Measurements from ENCODE around the gene KIAA1958. TPM values are rescaled to one million over a fixed set of nuclear protein-coding genes. Genes with fewer than 3 reads are reported as not detected.

Gene KIAA1958
- total and polyA plus RNA-seq, 2 donors (not counting 1 experiment from before 2014, with no cell fraction given) = 2.4 to 15.3 TPM

DNA sequence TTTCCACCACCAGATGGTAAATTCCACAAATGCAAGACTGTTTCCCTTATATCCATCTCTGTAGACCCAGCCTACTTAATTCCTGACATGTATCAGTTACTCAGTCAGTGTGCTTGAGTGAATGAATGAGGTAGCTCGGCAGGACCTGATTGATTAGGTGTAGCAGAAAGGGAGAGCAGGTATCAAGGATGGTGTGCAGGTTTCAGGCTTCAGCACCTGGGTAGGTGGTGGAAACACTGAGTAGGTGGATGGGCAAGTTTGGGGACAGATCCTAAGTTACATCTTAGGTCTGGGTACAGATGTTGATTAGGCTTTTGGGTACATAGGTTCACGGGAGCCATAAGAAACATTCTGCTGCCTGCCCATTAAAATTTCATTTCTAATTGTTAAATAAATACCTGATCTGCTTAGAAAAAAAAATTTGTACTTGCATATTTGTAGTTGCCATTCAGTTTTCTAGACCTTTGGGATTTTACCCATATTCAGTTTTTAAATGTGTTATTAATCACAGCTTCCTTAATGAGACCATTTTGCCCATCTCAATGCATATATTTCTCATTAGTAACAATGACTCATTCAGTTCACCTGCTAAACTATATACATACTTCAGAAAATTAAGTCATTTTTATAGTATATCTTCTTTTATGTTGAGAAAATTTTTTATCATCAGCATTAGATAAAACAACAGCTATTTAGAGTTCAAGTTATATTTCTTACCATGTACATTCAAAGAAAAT lies 119.5 kb downstream of the KIAA1958 start:
- CTCF ChIA-PET = no interaction called here
- H3K27me3 Mint-ChIP-seq = no peaks in the 10 kb centered on the region
- Histone ChIP-seq H3K4me2 (replicated peaks; ENCODE audit: low read depth, low read length, poor library complexity, severe bottlenecking) (no peak overlapping the region), H3K9ac (ENCODE audit: low read length) (no peak overlapping the region), H3K4me1 (ENCODE audit: control insufficient read depth in 2 of 2, insufficient read depth in 2 of 2, low read length in 2 of 2) (no peaks in the 10 kb centered on the region), H3K36me3 (replicated peaks in 1 of 2; ENCODE audit: control extremely low read depth in 1 of 2, control insufficient read depth in 1 of 2, extremely low read depth in 1 of 2, insufficient read depth in 2 of 2, low read length in 1 of 2) (no peaks in the 10 kb centered on the region), H2AFZ (ENCODE audit: insufficient read depth, low read depth, low read length, poor library complexity, severe bottlenecking) (no peak overlapping the region), H3K9me3 (ENCODE audit: control extremely low read depth in 1 of 3, control insufficient read depth in 2 of 3, insufficient read depth in 1 of 3, low read length in 2 of 3) (no peaks in the 10 kb centered on the region), H3K4me3 (ENCODE audit: control extremely low read depth in 1 of 5, extremely low read depth in 1 of 5, insufficient read depth in 1 of 5, low read depth in 2 of 5, low read length in 4 of 5) (no peak overlapping the region), H3K27ac (ENCODE audit: low read length in 2 of 2) (no peak overlapping the region), H3K27me3 (replicated peaks in 1 of 4; ENCODE audit: control extremely low read depth in 1 of 4, control insufficient read depth in 3 of 4, insufficient read depth in 4 of 4, low read length in 3 of 4) (no peaks in the 10 kb centered on the region), H3K79me2 (ENCODE audit: control insufficient read depth, insufficient read depth, low read length) (no peaks in the 10 kb centered on the region), H4K20me1 (ENCODE audit: control insufficient read depth, insufficient read depth, low read length, poor library complexity, severe bottlenecking) (no peaks in the 10 kb centered on the region)
- POLR2A ChIA-PET = no interaction called here
- no peaks in the 10 kb centered on the region for H3K9me3 Mint-ChIP-seq (ENCODE audit: insufficient read depth)
- H3K4me1 Mint-ChIP-seq = no peaks in the 10 kb centered on the region
- TF ChIP-seq, protein P1, sequence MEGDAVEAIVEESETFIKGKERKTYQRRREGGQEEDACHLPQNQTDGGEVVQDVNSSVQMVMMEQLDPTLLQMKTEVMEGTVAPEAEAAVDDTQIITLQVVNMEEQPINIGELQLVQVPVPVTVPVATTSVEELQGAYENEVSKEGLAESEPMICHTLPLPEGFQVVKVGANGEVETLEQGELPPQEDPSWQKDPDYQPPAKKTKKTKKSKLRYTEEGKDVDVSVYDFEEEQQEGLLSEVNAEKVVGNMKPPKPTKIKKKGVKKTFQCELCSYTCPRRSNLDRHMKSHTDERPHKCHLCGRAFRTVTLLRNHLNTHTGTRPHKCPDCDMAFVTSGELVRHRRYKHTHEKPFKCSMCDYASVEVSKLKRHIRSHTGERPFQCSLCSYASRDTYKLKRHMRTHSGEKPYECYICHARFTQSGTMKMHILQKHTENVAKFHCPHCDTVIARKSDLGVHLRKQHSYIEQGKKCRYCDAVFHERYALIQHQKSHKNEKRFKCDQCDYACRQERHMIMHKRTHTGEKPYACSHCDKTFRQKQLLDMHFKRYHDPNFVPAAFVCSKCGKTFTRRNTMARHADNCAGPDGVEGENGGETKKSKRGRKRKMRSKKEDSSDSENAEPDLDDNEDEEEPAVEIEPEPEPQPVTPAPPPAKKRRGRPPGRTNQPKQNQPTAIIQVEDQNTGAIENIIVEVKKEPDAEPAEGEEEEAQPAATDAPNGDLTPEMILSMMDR (IDR thresholded peaks at IDR 0.05) = no peak
- no peak for TF ChIP-seq EZH2 (IDR thresholded peaks at IDR 0.05; ENCODE audit: borderline replicate concordance, insufficient read depth, low read depth, low read length, poor library complexity, severe bottlenecking)
- H3K27ac Mint-ChIP-seq = no peak overlapping the region
- 77% methylated on average over 1 of the region's 2 CpGs for WGBS (ENCODE audit: insufficient coverage)
- no peak for DNase-seq
- intact Hi-C loops (cut with micrococcal nuclease) = no loop called here
- H3K4me3 Mint-ChIP-seq = no peak overlapping the region
- ATAC-seq (ENCODE audit: low read depth) = no peak

DNA sequence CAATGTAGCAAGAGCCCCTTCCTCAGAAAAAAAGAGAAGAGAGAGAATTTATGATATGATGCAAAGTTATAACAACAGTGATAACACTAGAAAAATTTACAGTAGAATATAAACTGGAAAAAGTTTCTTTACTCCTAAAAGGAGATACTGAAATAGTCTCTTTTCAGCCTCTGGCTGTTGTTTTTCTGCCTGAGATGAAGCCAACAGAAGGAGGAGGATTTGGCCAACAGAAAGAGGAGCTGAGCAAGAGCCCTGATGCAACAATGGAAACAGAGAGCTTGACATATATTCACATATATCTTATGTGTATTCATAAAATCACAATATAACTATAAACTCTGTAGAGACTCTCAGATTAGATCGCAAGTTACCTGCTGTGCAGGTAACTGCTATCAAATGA lies 122.2 kb downstream of the KIAA1958 start:
- Mint-ChIP-seq H3K27ac (no peak overlapping the region), H3K4me1 (no peaks in the 10 kb centered on the region), H3K27me3 (no peaks in the 10 kb centered on the region), H3K9me3 (ENCODE audit: insufficient read depth) (no peaks in the 10 kb centered on the region), H3K4me3 (no peak overlapping the region)
- Histone ChIP-seq H3K27ac (ENCODE audit: low read length in 2 of 2) (no peak overlapping the region), H3K9ac (ENCODE audit: low read length) (no peak overlapping the region), H3K36me3 (replicated peaks in 1 of 2; ENCODE audit: control extremely low read depth in 1 of 2, control insufficient read depth in 1 of 2, extremely low read depth in 1 of 2, insufficient read depth in 2 of 2, low read length in 1 of 2) (no peaks in the 10 kb centered on the region), H3K4me1 (ENCODE audit: control insufficient read depth in 2 of 2, insufficient read depth in 2 of 2, low read length in 2 of 2) (no peaks in the 10 kb centered on the region), H4K20me1 (ENCODE audit: control insufficient read depth, insufficient read depth, low read length, poor library complexity, severe bottlenecking) (no peaks in the 10 kb centered on the region), H3K4me3 (ENCODE audit: control extremely low read depth in 1 of 5, extremely low read depth in 1 of 5, insufficient read depth in 1 of 5, low read depth in 2 of 5, low read length in 4 of 5) (no peak overlapping the region), H3K9me3 (ENCODE audit: control extremely low read depth in 1 of 3, control insufficient read depth in 2 of 3, insufficient read depth in 1 of 3, low read length in 2 of 3) (no peaks in the 10 kb centered on the region), H3K4me2 (replicated peaks; ENCODE audit: low read depth, low read length, poor library complexity, severe bottlenecking) (no peak overlapping the region), H2AFZ (ENCODE audit: insufficient read depth, low read depth, low read length, poor library complexity, severe bottlenecking) (no peak overlapping the region), H3K79me2 (ENCODE audit: control insufficient read depth, insufficient read depth, low read length) (no peaks in the 10 kb centered on the region), H3K27me3 (replicated peaks in 1 of 4; ENCODE audit: control extremely low read depth in 1 of 4, control insufficient read depth in 3 of 4, insufficient read depth in 4 of 4, low read length in 3 of 4) (no peaks in the 10 kb centered on the region)
- TF ChIP-seq, protein P1 (IDR thresholded peaks at IDR 0.05) = no peak
- no peak for TF ChIP-seq EZH2 (IDR thresholded peaks at IDR 0.05; ENCODE audit: borderline replicate concordance, insufficient read depth, low read depth, low read length, poor library complexity, severe bottlenecking)
- intact Hi-C loops (cut with micrococcal nuclease) = no loop called here
- POLR2A ChIA-PET = no interaction called here
- WGBS (ENCODE audit: insufficient coverage) = no CpG with 5 or more reads among the region's 1 CpG
- ATAC-seq (ENCODE audit: low read depth) (no peak), DNase-seq (no peak)
- CTCF ChIA-PET = no interaction called here
